ENCODE data around the gene NCOA7.

Gene NCOA7, protein sequence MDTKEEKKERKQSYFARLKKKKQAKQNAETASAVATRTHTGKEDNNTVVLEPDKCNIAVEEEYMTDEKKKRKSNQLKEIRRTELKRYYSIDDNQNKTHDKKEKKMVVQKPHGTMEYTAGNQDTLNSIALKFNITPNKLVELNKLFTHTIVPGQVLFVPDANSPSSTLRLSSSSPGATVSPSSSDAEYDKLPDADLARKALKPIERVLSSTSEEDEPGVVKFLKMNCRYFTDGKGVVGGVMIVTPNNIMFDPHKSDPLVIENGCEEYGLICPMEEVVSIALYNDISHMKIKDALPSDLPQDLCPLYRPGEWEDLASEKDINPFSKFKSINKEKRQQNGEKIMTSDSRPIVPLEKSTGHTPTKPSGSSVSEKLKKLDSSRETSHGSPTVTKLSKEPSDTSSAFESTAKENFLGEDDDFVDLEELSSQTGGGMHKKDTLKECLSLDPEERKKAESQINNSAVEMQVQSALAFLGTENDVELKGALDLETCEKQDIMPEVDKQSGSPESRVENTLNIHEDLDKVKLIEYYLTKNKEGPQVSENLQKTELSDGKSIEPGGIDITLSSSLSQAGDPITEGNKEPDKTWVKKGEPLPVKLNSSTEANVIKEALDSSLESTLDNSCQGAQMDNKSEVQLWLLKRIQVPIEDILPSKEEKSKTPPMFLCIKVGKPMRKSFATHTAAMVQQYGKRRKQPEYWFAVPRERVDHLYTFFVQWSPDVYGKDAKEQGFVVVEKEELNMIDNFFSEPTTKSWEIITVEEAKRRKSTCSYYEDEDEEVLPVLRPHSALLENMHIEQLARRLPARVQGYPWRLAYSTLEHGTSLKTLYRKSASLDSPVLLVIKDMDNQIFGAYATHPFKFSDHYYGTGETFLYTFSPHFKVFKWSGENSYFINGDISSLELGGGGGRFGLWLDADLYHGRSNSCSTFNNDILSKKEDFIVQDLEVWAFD

GRCh38 chr6:125790358-125791150 lies at the start of gene NCOA7:
TSS of gene NCOA7 (plus strand) at chr6:125790960. CDS start at chr6:125815355, 24,395 bp downstream.
- peak; percentile 83 for DNase-seq

GRCh38 chr6:125741336-125741735 lies 49.4 kb upstream of the NCOA7 start:
- no peak for DNase-seq

GRCh38 chr6:125742024-125742423 lies 48.7 kb upstream of the NCOA7 start:
- no peak for DNase-seq

GRCh38 chr6:125742464-125743120 lies 48.2 kb upstream of the NCOA7 start:
- no peak for DNase-seq

GRCh38 chr6:125743604-125744003 lies 47.2 kb upstream of the NCOA7 start:
- DNase-seq: no peak

GRCh38 chr6:125745281-125746018 lies 45.3 kb upstream of the NCOA7 start:
- no peak for DNase-seq

GRCh38 chr6:125746019-125746414 lies 44.7 kb upstream of the NCOA7 start:
- no peak for DNase-seq

DNA sequence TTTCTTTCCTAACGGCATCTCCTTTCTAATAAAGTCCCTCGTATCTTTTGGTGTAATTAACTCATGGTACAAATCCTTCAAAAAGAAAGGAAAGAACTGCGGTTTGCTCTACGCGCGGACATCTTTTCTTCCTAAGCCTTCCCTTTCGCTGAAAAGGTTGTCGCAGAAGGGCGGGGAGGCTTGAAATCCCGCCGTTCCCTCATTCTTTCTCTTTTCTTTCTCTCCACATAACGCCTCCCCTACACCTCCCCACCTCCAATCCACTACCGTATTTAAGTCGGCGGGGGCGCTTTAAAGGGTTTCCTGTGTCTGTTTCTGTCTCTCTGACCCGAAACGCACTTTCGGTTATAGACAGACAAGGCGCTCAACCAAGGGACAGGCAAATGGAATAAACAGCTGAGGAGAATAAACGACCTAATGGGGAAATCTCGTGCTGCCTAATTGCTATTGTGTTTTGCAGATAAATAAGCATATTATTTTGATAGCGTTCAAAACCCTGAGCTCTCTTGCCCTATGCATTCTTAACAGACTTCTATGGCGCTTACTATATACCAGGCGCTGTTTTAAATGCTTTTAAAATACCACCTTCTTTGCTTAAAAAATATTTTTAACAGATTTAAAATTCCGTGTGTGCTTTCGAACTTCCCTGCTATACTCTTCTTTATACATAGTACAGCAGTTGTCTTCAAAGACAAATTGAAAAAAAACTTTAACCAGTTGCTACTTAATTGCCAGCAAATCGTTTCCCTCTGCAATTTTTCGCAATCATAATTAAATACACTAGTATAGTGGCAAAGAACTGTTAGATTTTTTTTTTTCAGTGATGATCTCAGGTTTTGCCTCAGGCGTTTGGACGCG lies 43.8 kb upstream of the NCOA7 start:
- DNase-seq: peak; percentile 38

DNA sequence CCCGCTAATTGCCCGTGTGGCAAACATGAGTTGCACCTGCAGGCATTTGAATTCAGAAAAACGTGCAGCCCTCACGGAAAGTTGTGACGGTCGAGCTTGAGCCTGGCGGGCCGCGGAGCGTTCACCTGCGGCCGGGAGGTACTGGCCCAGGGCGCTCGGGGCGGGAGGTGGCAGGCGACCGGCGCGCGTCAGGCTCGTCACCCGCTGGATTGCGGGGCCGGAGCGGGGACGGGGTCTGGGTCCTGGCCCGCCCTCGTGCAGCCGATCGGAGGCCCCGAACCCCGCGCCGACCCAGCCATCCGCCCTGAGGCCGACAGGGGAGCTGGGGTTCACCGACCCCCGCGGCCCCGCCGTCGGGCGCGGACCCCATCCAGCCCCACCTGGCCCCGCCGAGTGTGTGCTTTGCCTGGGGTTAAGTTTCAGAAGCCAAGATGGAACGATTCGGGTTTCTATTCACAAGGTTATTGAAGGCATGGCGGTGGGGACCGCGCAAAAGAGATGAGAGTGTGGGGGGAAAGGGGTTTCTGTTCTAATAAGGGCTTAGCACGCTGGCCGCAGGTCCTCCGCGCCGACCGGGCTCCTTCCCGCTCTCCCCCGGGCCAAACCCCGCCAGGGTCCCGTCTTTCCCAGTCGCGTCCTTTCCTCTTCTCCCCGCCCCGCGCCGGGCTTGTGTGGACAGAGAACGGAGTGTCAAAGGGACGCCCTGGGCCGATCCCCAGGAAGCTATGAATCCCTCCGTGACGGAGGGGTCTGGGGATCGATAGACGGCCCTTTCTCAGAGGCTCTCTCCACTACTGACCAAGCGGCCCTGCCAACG lies 43.0 kb upstream of the NCOA7 start:
- DNase-seq: peak; percentile 87

GRCh38 chr6:125748406-125749172 lies 42.2 kb upstream of the NCOA7 start:
- DNase-seq: peak; percentile 70

- peak; percentile 94 for DNase-seq
These were observed 41.4 kb upstream of the NCOA7 start, which contains the start of gene HEY2 for GRCh38 chr6:125749173-125749864. TSS of gene HEY2 (plus strand) at chr6:125749632. CDS start at chr6:125749777, 145 bp downstream.

DNA sequence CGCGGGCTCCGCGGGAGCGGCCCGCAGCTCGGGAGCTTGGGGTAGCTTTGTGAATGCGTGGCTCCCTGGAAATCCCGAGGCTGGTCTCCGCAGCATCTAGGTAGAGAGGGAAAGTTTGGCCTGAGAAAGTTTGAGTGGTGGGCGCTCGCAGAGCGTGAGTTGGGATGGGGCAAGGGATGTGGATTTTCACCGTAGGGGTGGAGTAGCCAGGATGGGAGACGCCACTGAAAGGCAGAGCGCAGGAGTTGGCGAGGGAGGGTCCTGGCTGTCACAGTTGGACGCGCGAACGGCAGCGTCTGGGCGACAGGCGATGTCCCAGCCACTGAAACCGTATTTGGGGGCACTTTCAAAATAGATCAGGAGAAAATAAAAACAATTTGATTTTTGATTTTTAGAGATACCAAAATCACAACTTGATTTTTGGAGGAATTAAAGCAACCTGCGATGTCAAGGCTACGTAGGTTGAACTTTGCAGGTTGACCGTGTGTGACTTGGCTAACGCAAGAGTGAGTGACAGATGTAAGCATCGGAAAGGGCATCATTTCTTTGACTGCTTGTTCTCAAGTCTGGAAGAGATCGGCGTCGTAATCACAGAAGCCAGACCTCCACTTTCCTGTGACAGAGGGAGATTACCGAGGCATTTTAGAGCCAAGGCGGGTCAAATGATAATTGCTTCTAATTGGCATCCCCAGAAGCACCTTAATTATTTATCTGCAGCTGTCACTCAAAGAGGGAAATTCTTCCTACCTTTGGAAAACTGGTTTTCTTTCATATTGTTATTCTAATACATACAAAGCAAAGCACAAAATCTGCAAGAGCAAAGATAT lies 40.7 kb upstream of the NCOA7 start:
- peak; percentile 83 for DNase-seq

DNA sequence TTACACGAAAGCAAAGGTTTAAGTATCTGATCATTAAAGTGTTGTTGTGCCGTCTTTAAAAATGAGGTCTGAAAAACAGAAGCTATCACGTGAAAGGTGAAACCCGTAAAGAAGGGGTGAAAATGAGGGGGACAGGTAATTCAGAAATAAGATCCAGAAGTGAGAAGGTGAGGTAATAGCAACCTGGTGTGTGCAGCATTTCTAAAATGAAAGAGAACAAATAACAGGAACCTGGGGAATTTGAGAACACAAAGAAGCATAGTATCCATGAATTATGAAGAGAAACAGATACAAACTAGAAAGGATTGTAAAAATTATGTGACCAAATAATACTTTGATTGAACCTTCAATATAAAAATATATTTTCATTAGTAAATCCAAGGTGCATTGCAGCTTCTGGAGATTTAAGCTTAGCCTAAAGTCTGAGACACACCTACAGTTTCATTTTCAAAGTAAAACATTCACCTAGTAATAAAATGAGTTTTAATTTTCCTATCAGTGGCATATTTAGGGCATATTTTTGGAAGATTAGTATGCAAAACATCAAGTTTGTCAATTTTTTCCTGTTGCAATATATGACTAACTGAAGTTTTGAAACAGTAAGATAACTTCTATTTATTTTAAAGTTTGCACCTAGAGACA lies 39.9 kb upstream of the NCOA7 start:
- DNase-seq: peak; percentile 55

- DNase-seq: no peak
These were observed 39.3 kb upstream of the NCOA7 start for GRCh38 chr6:125751334-125751916.

DNA sequence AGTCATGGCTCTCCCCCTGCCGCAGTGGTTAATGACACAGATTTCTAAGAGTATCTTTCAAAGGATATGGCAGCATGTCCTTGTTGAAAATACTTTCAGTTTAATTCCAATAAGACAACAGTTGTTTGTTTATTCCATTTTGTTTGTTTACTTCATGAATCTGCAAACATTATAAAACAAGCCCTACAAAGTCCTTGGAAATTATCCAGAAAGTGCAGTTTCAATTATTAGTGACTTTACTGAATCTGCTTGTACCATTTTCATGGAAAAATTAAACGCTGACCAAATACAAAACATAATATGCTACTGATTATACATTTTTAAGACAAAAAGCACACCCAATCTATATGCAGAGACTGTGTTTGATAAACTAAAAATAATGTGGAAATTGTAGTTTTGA lies 38.0 kb upstream of the NCOA7 start:
- DNase-seq: no peak

DNA sequence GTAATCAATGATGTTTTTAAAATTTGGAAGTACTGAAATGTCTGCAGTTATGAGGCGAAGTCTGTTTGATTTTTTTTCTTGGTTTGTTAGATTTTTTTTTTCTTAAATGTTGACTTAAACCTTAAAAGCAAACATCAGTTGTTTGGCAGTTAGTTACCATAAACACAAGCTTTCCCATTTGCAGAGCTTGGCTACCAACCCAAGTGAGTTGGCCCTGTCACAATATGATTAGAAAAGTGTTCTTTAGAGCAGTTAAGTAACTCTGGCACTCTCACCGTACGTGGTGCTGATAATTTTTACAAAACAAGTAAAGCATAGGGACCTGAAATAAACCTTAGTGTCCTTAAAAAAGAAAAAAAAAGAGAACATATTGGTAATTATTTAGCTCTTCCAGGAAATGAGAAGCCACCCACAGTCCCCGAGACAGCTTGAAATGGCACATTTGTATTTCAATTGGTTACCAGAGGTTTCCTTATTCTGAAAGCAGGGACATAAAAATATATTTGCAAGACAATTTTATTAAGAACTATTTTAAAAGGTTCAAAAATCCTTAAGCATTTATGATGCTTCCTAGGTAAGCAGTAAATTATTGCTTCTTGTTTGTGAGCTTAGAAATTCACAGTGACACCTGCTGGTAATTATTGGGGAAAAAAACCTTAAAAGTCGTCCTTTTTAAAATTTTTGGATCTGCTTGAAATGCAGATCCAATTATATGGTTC lies 37.4 kb upstream of the NCOA7 start:
- DNase-seq: peak; percentile 60
